GM12878 (cell line): Measurements from ENCODE around the gene HLX. TPM values are rescaled to one million over a fixed set of nuclear protein-coding genes. Genes with fewer than 3 reads are reported as not detected.

Experiments
- ATAC-seq: fragments of 200-7000 bp; cut with Tn5 transposase; 3 replicates; pipeline ENCODE4 v1.9.1; 2020; ENCODE audit warnings: mild to moderate bottlenecking, moderate library complexity
- BruUV-seq: library from RNA; stranded (reverse); fragments of 400-500 nt; replicated peaks from 2 replicates; lab custom pipeline; 2021; lab: Mats Ljungman, UMichigan
- CTCF ChIA-PET: fragments of 300-600 bp; sonication (Branson Sonifier 250); formaldehyde crosslinking; extraction: SDS; loops from one replicate; lab custom pipeline; 2021; ENCODE audit warnings: inconsistent platforms; lab: Yijun Ruan, JAX
- POLR2A ChIA-PET: fragments of 350-600 bp; formaldehyde crosslinking; extraction: SDS; loops from one replicate; lab custom pipeline; 2021; ENCODE audit warnings: inconsistent platforms; lab: Charles Lee
- RAD21 ChIA-PET: fragments of 300-600 bp; sonication (Branson Sonifier 250); formaldehyde crosslinking; loops from one replicate; lab custom pipeline; 2023; ENCODE audit warnings: antibody characterized with exemption; ENCODE audit not compliant: unreplicated experiment; lab: Charles Lee
- SMC1A ChIA-PET: fragments of 300-600 bp; sonication (Branson Sonifier 250); formaldehyde crosslinking; loops from one replicate; lab custom pipeline; 2023; ENCODE audit not compliant: unreplicated experiment, uncharacterized antibody; lab: Charles Lee
- DNase-seq: peaks from one replicate; pipeline ENCODE4 v3.0.0-alpha.2; 2011; ENCODE audit warnings: low read depth, low spot score
- FAIRE-seq: peaks from 3 replicates; lab custom pipeline; 2011; peaks lifted over from hg19 to GRCh38; lab: Jason Lieb, UNC
- H2AFZ ChIP-seq: 2 replicates; pipeline ENCODE4 v1.6.0; 2011; ENCODE audit warnings: low read depth, low read length, control low read depth; ENCODE audit not compliant: control insufficient read depth
- H3K27ac ChIP-seq: 2 replicates; pipeline ENCODE4 v1.5.1; 2011; ENCODE audit warnings: control low read depth; ENCODE audit not compliant: control insufficient read depth, insufficient read depth
- H3K27me3 ChIP-seq, 2 experiments: replicated peaks in 1 of 2; 2 replicates each; pipeline versions ENCODE4 v1.6.0 to v1.6.1; 2011; ENCODE audit warnings: low read length in 1 of 2; ENCODE audit not compliant: control insufficient read depth in 2 of 2, insufficient read depth in 2 of 2
- H3K36me3 ChIP-seq, 2 experiments: 2 replicates each; pipeline ENCODE4 v1.5.1; 2011; ENCODE audit warnings: low read length in 1 of 2; ENCODE audit not compliant: control insufficient read depth in 2 of 2, insufficient read depth in 2 of 2
- H3K4me1 ChIP-seq: 2 replicates; pipeline ENCODE4 v1.6.1; 2011; ENCODE audit warnings: mild to moderate bottlenecking, low read length, moderate library complexity, mixed read lengths; ENCODE audit not compliant: control insufficient read depth, insufficient read depth
- H3K4me2 ChIP-seq: 2 replicates; pipeline ENCODE4 v1.6.0; 2011; ENCODE audit warnings: control low read depth; ENCODE audit not compliant: control insufficient read depth, insufficient read depth
- H3K4me3 ChIP-seq: fragments of 200-600 bp; sonication (generic); 2 replicates; pipeline ENCODE4 v1.5.1; 2016
- H3K79me2 ChIP-seq: 2 replicates; pipeline ENCODE4 v1.6.0; 2011; ENCODE audit warnings: low read length; ENCODE audit not compliant: control insufficient read depth, insufficient read depth
- H3K9ac ChIP-seq: 2 replicates; pipeline ENCODE4 v1.8.0; 2011; ENCODE audit warnings: low read length, control low read depth, mixed read lengths; ENCODE audit not compliant: control insufficient read depth, insufficient read depth
- H3K9me3 ChIP-seq: replicated peaks from 3 replicates; pipeline ENCODE4 v1.5.1; 2011; ENCODE audit warnings: mild to moderate bottlenecking, low read length; ENCODE audit not compliant: control insufficient read depth, insufficient read depth
- H4K20me1 ChIP-seq: 2 replicates; pipeline ENCODE4 v1.6.0; 2011; ENCODE audit not compliant: control insufficient read depth, insufficient read depth
- CHD1 ChIP-seq: IDR thresholded peaks from 2 replicates; pipeline ENCODE4 v1.6.1; 2012; ENCODE audit warnings: low read depth, low read length, improper control_type of control experiment
- GATAD2B ChIP-seq: fragments of 450-650 bp; conservative IDR thresholded peaks from 2 replicates; pipeline ENCODE4 v1.6.1; 2017; ENCODE audit warnings: low read depth, mild to moderate bottlenecking, moderate library complexity
- IKZF1 ChIP-seq: fragments of 450-650 bp; conservative IDR thresholded peaks from 2 replicates; pipeline ENCODE4 v1.6.1; 2017; ENCODE audit warnings: antibody characterized with exemption, mild to moderate bottlenecking
- IKZF2 ChIP-seq, 2 experiments: fragments of 450-650 bp; IDR thresholded peaks; 2 replicates each; pipeline ENCODE4 v1.6.1; 2017; ENCODE audit warnings: mild to moderate bottlenecking in 2 of 2, moderate library complexity in 2 of 2
- LARP7 ChIP-seq: fragments of 450-650 bp; IDR thresholded peaks from 2 replicates; pipeline ENCODE4 v1.6.1; 2017; ENCODE audit warnings: mild to moderate bottlenecking
- MTA2 ChIP-seq: fragments of 450-650 bp; IDR thresholded peaks from 2 replicates; pipeline ENCODE4 v1.6.1; 2016; ENCODE audit warnings: low read depth, mild to moderate bottlenecking, moderate library complexity
- MXI1 ChIP-seq: fragments of 150-350 bp; IDR thresholded peaks from 2 replicates; pipeline ENCODE4 v1.6.1; 2011; ENCODE audit warnings: low read depth, mild to moderate bottlenecking, inconsistent platforms, low read length, improper control_type of control experiment
- NR2F1 ChIP-seq: fragments of 450-650 bp; conservative IDR thresholded peaks from 2 replicates; pipeline ENCODE4 v1.6.1; 2017; ENCODE audit warnings: mild to moderate bottlenecking
- SRF ChIP-seq, 2 experiments: IDR thresholded peaks; 2 replicates each; pipeline ENCODE4 v1.6.1; 2011; ENCODE audit warnings: low read depth in 2 of 2, low read length in 2 of 2, mild to moderate bottlenecking in 1 of 2, moderate library complexity in 1 of 2
- SUZ12 ChIP-seq: fragments of 200-600 bp; sonication (generic); IDR thresholded peaks from one replicate; pipeline ENCODE4 v1.6.1; 2018; ENCODE audit warnings: antibody characterized with exemption, mild to moderate bottlenecking; ENCODE audit not compliant: unreplicated experiment
- YY1 ChIP-seq: IDR thresholded peaks from 2 replicates; pipeline ENCODE4 v1.6.1; 2011; ENCODE audit warnings: low read depth, mild to moderate bottlenecking, low read length
- WGBS: methylation state at CpG from one replicate; pipeline ENCODE4 v1.1.6; 2016; ENCODE audit warnings: low lambda C conversion rate; ENCODE audit not compliant: insufficient replicate concordance, insufficient coverage; ENCODE audit errors: missing lambda C conversion rate; 5-methylcytosine and 5-hydroxymethylcytosine counted together
- in situ Hi-C: fragments of 300-500 bp; cut with MboI; formaldehyde crosslinking; loops from 9 replicates; pipeline ENCODE4 v1.14.3; 2018; ENCODE audit warnings: mixed read lengths
- intact Hi-C: fragments of 100-400 bp; cut with micrococcal nuclease; formaldehyde crosslinking; loops from one replicate; pipeline ENCODE4 v1.14.2; 2022; ENCODE audit not compliant: unreplicated experiment
- polyA plus RNA-seq, 11 experiments: library from polyadenylated mRNA; depleted of rRNA in 4 of 11; unstranded in 6 of 11; stranded (reverse) in 5 of 11; fragments of >200 nt; fragmentation: Nextera tagmentation in 4 of 11; fragmentation: Illumina TruSeq in 1 of 11; extraction: Ambion mirVana in 4 of 11; extraction: Trizol in 1 of 11; gene quantifications; 1 replicate in 1 of 11; 2 replicates in 10 of 11; pipeline versions ENCODE4 v1.2.1 to v1.2.3, GENCODE V29; 2011 to 2016; ENCODE audit warnings: inconsistent platforms in 2 of 11, missing spikeins in 2 of 11, low read depth in 1 of 11
- total RNA-seq, 4 experiments: library from RNA; depleted of rRNA in 3 of 4; stranded (reverse); fragments of >200 nt in 3 of 4; fragmentation: Illumina TruSeq in 1 of 4; extraction: Trizol in 1 of 4; gene quantifications; 2 replicates each; pipeline versions ENCODE4 v1.2.1 to v1.2.3, GENCODE V29; 2013 to 2021
- TF ChIP-seq, protein P1 (sequence below): fragments of 450-650 bp; IDR thresholded peaks from 2 replicates; pipeline ENCODE4 v1.6.1; 2018; ENCODE audit warnings: borderline replicate concordance, mild to moderate bottlenecking; ENCODE audit not compliant: partially characterized antibody

Gene HLX
- total and polyA plus RNA-seq, 10 of the 15 experiments (the other 5 are each of a cell fraction or from before 2014, with no cell fraction given): 0.11 to 2.3 (median 1.1) TPM

GRCh38 chr1:220879509-220880361 is 492 bp downstream of the HLX start:
- no peaks in the 10 kb centered on the region for H4K20me1 ChIP-seq
- BruUV-seq: no TSS peak
- H3K9ac ChIP-seq: no peak overlapping the region
- in situ Hi-C loops (loop anchor here (5.0 kb wide), 1 partner anchor 558 kb away; no protein-coding TSS in a partner anchor), intact Hi-C loops (loop anchor here (1.0 to 10.0 kb wide), 5 partner anchors 167 to 1285 kb away; partner anchors contain the start of gene DUSP10)
- ATAC-seq (peak; percentile 62), FAIRE-seq (no peak), DNase-seq (no peak)
- H3K4me3 ChIP-seq: peak overlapping the region; percentile 68
- peak overlapping the region; percentile 54 for H2AFZ ChIP-seq
- H3K9me3 ChIP-seq: no peaks in the 10 kb centered on the region; the same call in 2 of the 3 replicates
- H3K27ac ChIP-seq: no peak overlapping the region
- H3K4me1 ChIP-seq: peaks cover 15% of the 10 kb centered on the region
- no peaks in the 10 kb centered on the region for H3K36me3 ChIP-seq
- TF ChIP-seq CHD1 (no peak), IKZF2 (IDR thresholded peaks at IDR 0.05) (no peak), YY1 (no peak), IKZF1 (peak; percentile 45), SUZ12 (peak; percentile 94), NR2F1 (0 out of 2 replicates have a peak, but pooled peaks have one; percentile 11), SRF (IDR thresholded peaks at IDR 0.05; ENCODE audit: low read depth in 2 of 2, low read length in 2 of 2) (no peak), GATAD2B (peak; percentile 54; the same call in 1 of the 2 replicates), LARP7 (0 out of 2 replicates have a peak, but pooled peaks have one; percentile 57), MTA2 (no peak), MXI1 (no peak)
- TF ChIP-seq, protein P1, sequence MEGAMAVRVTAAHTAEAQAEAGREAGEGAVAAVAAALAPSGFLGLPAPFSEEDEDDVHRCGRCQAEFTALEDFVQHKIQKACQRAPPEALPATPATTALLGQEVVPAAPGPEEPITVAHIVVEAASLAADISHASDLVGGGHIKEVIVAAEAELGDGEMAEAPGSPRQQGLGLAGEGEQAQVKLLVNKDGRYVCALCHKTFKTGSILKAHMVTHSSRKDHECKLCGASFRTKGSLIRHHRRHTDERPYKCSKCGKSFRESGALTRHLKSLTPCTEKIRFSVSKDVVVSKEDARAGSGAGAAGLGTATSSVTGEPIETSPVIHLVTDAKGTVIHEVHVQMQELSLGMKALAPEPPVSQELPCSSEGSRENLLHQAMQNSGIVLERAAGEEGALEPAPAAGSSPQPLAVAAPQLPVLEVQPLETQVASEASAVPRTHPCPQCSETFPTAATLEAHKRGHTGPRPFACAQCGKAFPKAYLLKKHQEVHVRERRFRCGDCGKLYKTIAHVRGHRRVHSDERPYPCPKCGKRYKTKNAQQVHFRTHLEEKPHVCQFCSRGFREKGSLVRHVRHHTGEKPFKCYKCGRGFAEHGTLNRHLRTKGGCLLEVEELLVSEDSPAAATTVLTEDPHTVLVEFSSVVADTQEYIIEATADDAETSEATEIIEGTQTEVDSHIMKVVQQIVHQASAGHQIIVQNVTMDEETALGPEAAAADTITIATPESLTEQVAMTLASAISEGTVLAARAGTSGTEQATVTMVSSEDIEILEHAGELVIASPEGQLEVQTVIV: no peak
- WGBS: 3% methylated on average over 56 of the region's 94 CpGs
- ChIA-PET SMC1A (interaction anchor here (1.4 to 8.1 kb wide), 4 partner anchors 167 to 556 kb away, joined by 4 to 94 read pairs (median 20); no protein-coding TSS in a partner anchor), RAD21 (interaction anchor here (0.7 to 2.9 kb wide), 4 partner anchors 190 to 325 kb away, joined by 3 to 23 read pairs (median 6); no protein-coding TSS in a partner anchor), POLR2A (interaction anchor here (0.6 to 1.0 kb wide), 2 partner anchors 219 to 896 kb away, joined by 3 read pairs; no protein-coding TSS in a partner anchor), CTCF (interaction anchor here (0.6 to 8.2 kb wide), 8 partner anchors 22 to 883 kb away, joined by 3 to 134 read pairs (median 3); no protein-coding TSS in a partner anchor)
- peaks cover 0 to 17% of the 10 kb centered on the region in 2 experiments; a peak in 3 of 4 replicates for H3K27me3 ChIP-seq
- H3K4me2 ChIP-seq: peak overlapping the region; percentile 96
- H3K79me2 ChIP-seq: no peaks in the 10 kb centered on the region
